IMR-90 (cell line): ENCODE results near the gene TNN. TPM values are rescaled to one million over a fixed set of nuclear protein-coding genes. Genes with fewer than 3 reads are reported as not detected.

ENCODE experiments used
- ATAC-seq: fragments of 200-7000 bp; cut with Tn5 transposase; 2 replicates; pipeline ENCODE4 v1.9.1; 2020; ENCODE audit warnings: low read depth, mild to moderate bottlenecking, moderate library complexity
- BruUV-seq: library from RNA; stranded (reverse); fragments of 400-500 nt; replicated peaks from 2 replicates; lab custom pipeline; 2021; lab: Mats Ljungman, UMichigan
- CTCF ChIA-PET: fragments of 300-600 bp; formaldehyde crosslinking; extraction: SDS; loops from one replicate; lab custom pipeline; 2021; ENCODE audit warnings: antibody characterized with exemption; lab: Yijun Ruan, JAX
- POLR2A ChIA-PET: fragments of 300-600 bp; sonication (Branson Sonifier 250); formaldehyde crosslinking; loops from one replicate; lab custom pipeline; 2022; ENCODE audit warnings: antibody characterized with exemption; ENCODE audit not compliant: unreplicated experiment; lab: Charles Lee
- DNase-seq: peaks from one replicate; pipeline ENCODE4 v3.0.0; 2013
- H2AFZ ChIP-seq: replicated peaks from 2 replicates; pipeline ENCODE3; 2013; ENCODE audit warnings: low read length, mild to moderate bottlenecking; ENCODE audit not compliant: poor library complexity
- H2AK5ac ChIP-seq: 2 replicates; pipeline ENCODE4 v1.6.1; 2013; ENCODE audit warnings: low read depth, low read length, inconsistent platforms
- H2AK9ac ChIP-seq: replicated peaks from 2 replicates; pipeline ENCODE3; 2013; ENCODE audit warnings: mild to moderate bottlenecking, low read depth, low read length, moderate library complexity; ENCODE audit not compliant: poor library complexity
- H2BK120ac ChIP-seq: 2 replicates; pipeline ENCODE4 v1.6.1; 2013; ENCODE audit warnings: low read depth, low read length, inconsistent platforms
- H2BK15ac ChIP-seq: 3 replicates; pipeline ENCODE4 v1.6.1; 2013; ENCODE audit warnings: low read depth, low read length, inconsistent platforms
- H2BK20ac ChIP-seq: 2 replicates; pipeline ENCODE4 v1.6.1; 2013; ENCODE audit warnings: low read depth, mild to moderate bottlenecking, inconsistent platforms, low read length, moderate library complexity
- H2BK5ac ChIP-seq: 2 replicates; pipeline ENCODE4 v1.6.1; 2013; ENCODE audit warnings: mild to moderate bottlenecking, low read depth, low read length, inconsistent platforms; ENCODE audit not compliant: poor library complexity, severe bottlenecking
- H3K14ac ChIP-seq: replicated peaks from 2 replicates; pipeline ENCODE4 v1.6.1; 2013; ENCODE audit warnings: low read depth, low read length, inconsistent platforms
- H3K18ac ChIP-seq: 2 replicates; pipeline ENCODE4 v1.6.1; 2013; ENCODE audit warnings: low read depth, low read length, control low read depth
- H3K23ac ChIP-seq: 2 replicates; pipeline ENCODE4 v1.6.1; 2013; ENCODE audit warnings: low read depth, low read length, inconsistent platforms
- H3K27ac ChIP-seq: 2 replicates; pipeline ENCODE4 v1.5.1; 2013; ENCODE audit warnings: mild to moderate bottlenecking, control low read depth, low read length; ENCODE audit not compliant: insufficient read depth
- H3K27me3 ChIP-seq: 2 replicates; pipeline ENCODE4 v1.6.1; 2013; ENCODE audit warnings: low read length; ENCODE audit not compliant: control insufficient read depth, insufficient read depth
- H3K36me3 ChIP-seq: 2 replicates; pipeline ENCODE4 v1.6.1; 2013; ENCODE audit warnings: low read length, mixed read lengths; ENCODE audit not compliant: control insufficient read depth, insufficient read depth
- H3K4ac ChIP-seq: 2 replicates; pipeline ENCODE4 v1.6.1; 2013; ENCODE audit warnings: low read depth, low read length, inconsistent platforms
- H3K4me1 ChIP-seq: 2 replicates; pipeline ENCODE4 v1.6.1; 2013; ENCODE audit warnings: low read length, mixed read lengths; ENCODE audit not compliant: control insufficient read depth, insufficient read depth
- H3K4me2 ChIP-seq: 2 replicates; pipeline ENCODE4 v1.6.1; 2013; ENCODE audit warnings: low read depth, mild to moderate bottlenecking, control low read depth, low read length, moderate library complexity
- H3K4me3 ChIP-seq: 2 replicates; pipeline ENCODE4 v1.5.1; 2013; ENCODE audit warnings: low read depth, mild to moderate bottlenecking, control low read depth, low read length, moderate library complexity; ENCODE audit not compliant: insufficient read depth
- H3K56ac ChIP-seq: 2 replicates; pipeline ENCODE4 v1.6.1; 2013; ENCODE audit warnings: low read length, inconsistent platforms; ENCODE audit not compliant: insufficient read depth; ENCODE audit errors: extremely low read depth
- H3K79me1 ChIP-seq, 2 experiments: 2 replicates each; pipeline ENCODE4 v1.6.1; 2013; ENCODE audit warnings: low read length in 2 of 2, inconsistent platforms in 1 of 2, low read depth in 1 of 2
- H3K9ac ChIP-seq: 2 replicates; pipeline ENCODE4 v1.6.1; 2013; ENCODE audit warnings: low read depth, low read length, control low read depth
- H3K9me1 ChIP-seq: 2 replicates; pipeline ENCODE4 v1.6.1; 2013; ENCODE audit warnings: low read length, inconsistent platforms; ENCODE audit not compliant: insufficient read depth
- H3K9me3 ChIP-seq: 2 replicates; pipeline ENCODE4 v1.6.1; 2013; ENCODE audit warnings: low read length; ENCODE audit not compliant: control insufficient read depth, insufficient read depth
- H4K20me1 ChIP-seq: 2 replicates; pipeline ENCODE4 v1.6.1; 2013; ENCODE audit warnings: low read length, inconsistent platforms; ENCODE audit not compliant: insufficient read depth
- H4K5ac ChIP-seq: 2 replicates; pipeline ENCODE4 v1.6.1; 2013; ENCODE audit warnings: mild to moderate bottlenecking, low read depth, low read length, control low read depth
- H4K8ac ChIP-seq, 2 experiments: 2 replicates each; pipeline ENCODE4 v1.6.1; 2013; ENCODE audit warnings: low read depth in 2 of 2, low read length in 2 of 2, control low read depth in 1 of 2, inconsistent platforms in 1 of 2
- H4K91ac ChIP-seq: 2 replicates; pipeline ENCODE4 v1.6.1; 2013; ENCODE audit warnings: low read depth, low read length, inconsistent platforms; ENCODE audit not compliant: insufficient read depth
- BHLHE40 ChIP-seq: fragments of 150-350 bp; IDR thresholded peaks from 2 replicates; pipeline ENCODE4 v1.6.1; 2016; ENCODE audit warnings: mild to moderate bottlenecking, low read depth, low read length
- CHD1 ChIP-seq: IDR thresholded peaks from 2 replicates; pipeline ENCODE4 v1.6.1; 2012; ENCODE audit warnings: low read depth, low read length, improper control_type of control experiment
- FOS ChIP-seq: fragments of 150-350 bp; IDR thresholded peaks from 2 replicates; pipeline ENCODE4 v1.6.1; 2016; ENCODE audit warnings: low read depth, low read length
- MAFK ChIP-seq: IDR thresholded peaks from 2 replicates; pipeline ENCODE4 v1.6.1; 2012; ENCODE audit warnings: low read depth, low read length, improper control_type of control experiment
- MAZ ChIP-seq: IDR thresholded peaks from 2 replicates; pipeline ENCODE4 v1.6.1; 2012; ENCODE audit warnings: low read depth, mild to moderate bottlenecking, low read length, improper control_type of control experiment, moderate library complexity, borderline replicate concordance
- MXI1 ChIP-seq: IDR thresholded peaks from 2 replicates; pipeline ENCODE4 v1.6.1; 2012; ENCODE audit warnings: low read depth, mild to moderate bottlenecking, low read length, moderate library complexity, borderline replicate concordance
- RAD21 ChIP-seq: IDR thresholded peaks from 2 replicates; pipeline ENCODE4 v1.6.1; 2012; ENCODE audit warnings: low read length, improper control_type of control experiment
- SMC3 ChIP-seq: fragments of 150-350 bp; IDR thresholded peaks from 2 replicates; pipeline ENCODE4 v1.6.1; 2016; ENCODE audit warnings: low read depth, mild to moderate bottlenecking, antibody characterized with exemption, low read length, moderate library complexity
- USF2 ChIP-seq: fragments of 150-350 bp; IDR thresholded peaks from 2 replicates; pipeline ENCODE4 v1.6.1; 2017; ENCODE audit warnings: mild to moderate bottlenecking, antibody characterized with exemption, low read length, low read depth
- WGBS, 2 experiments: methylation state at CpG; one replicate each; pipeline versions ENCODE4 v1.1.5 to v1.1.7; 2013; ENCODE audit warnings: missing lambda C conversion rate in 2 of 2; ENCODE audit not compliant: insufficient read length in 1 of 2; ENCODE audit errors: extremely low coverage in 2 of 2; 5-methylcytosine and 5-hydroxymethylcytosine counted together
- dilution Hi-C: fragments of 300-500 bp; cut with HindIII; formaldehyde crosslinking; loops from one replicate; pipeline ENCODE4 v1.14.3; 2018; ENCODE audit warnings: low sequenced_read_pairs; ENCODE audit not compliant: unreplicated experiment
- in situ Hi-C: fragments of 300-500 bp; cut with MboI; formaldehyde crosslinking; loops from 3 replicates; pipeline ENCODE4 v1.14.3; 2019; ENCODE audit warnings: low sequenced_read_pairs, inconsistent platforms, mixed read lengths
- intact Hi-C: fragments of 100-400 bp; cut with micrococcal nuclease; formaldehyde crosslinking; loops from 2 replicates; pipeline ENCODE4 v1.10.0; 2022
- polyA plus RNA-seq, 3 experiments: library from polyadenylated mRNA; depleted of rRNA; stranded (reverse); fragments of >200 nt; gene quantifications; 2 replicates each; pipeline ENCODE4 v1.2.3, GENCODE V29; 2012; ENCODE audit warnings: low replicate concordance in 1 of 3
- total RNA-seq: library from RNA; depleted of rRNA; stranded (reverse); fragments of >200 nt; gene quantifications from 2 replicates; pipeline ENCODE4 v1.2.3, GENCODE V29; 2012
- TF ChIP-seq, protein P1 (sequence below): fragments of 150-350 bp; IDR thresholded peaks from 2 replicates; pipeline ENCODE4 v1.6.1; 2016; ENCODE audit warnings: low read depth, mild to moderate bottlenecking, low read length, moderate library complexity, borderline replicate concordance
- TF ChIP-seq, protein P2 (sequence below): conservative IDR thresholded peaks from 2 replicates; pipeline ENCODE4 v1.5.1; 2012; ENCODE audit warnings: mild to moderate bottlenecking, low read depth, low read length, improper control_type of control experiment

TNN gene
- total and polyA plus RNA-seq, 2 of the 4 experiments (the other 2 are of a cell fraction) = not detected

GRCh38 chr1:175116903-175117302 lies 49.3 kb downstream of the TNN start:
- H4K20me1 ChIP-seq = no peaks in the 10 kb centered on the region
- CTCF ChIA-PET = interaction anchor here (1.3 kb wide), 1 partner anchor 8 kb away, joined by 4 read pairs; no protein-coding TSS in a partner anchor
- H3K27me3 ChIP-seq = no peaks in the 10 kb centered on the region
- no peak overlapping the region for H3K14ac ChIP-seq
- 15% methylated on average over 4 of the region's 11 CpGs; no CpG with 5 or more reads in 1 of the 2 experiments for WGBS, 2 experiments
- no peak overlapping the region for H3K9ac ChIP-seq
- H3K79me1 ChIP-seq = no peaks in the 10 kb centered on the region
- H3K27ac ChIP-seq = no peak overlapping the region
- no peak for DNase-seq
- no peak overlapping the region for H3K18ac ChIP-seq
- no peaks in the 10 kb centered on the region for H3K4me1 ChIP-seq
- no peaks in the 10 kb centered on the region; the same call in 1 of the 2 replicates for H3K9me1 ChIP-seq
- H2AK9ac ChIP-seq = no peak overlapping the region
- no peak overlapping the region for H3K4me2 ChIP-seq
- no peak overlapping the region for H3K23ac ChIP-seq
- H2BK120ac ChIP-seq = no peak overlapping the region
- no TSS peak for BruUV-seq
- in situ Hi-C loops (no loop called here), intact Hi-C loops (no loop called here), dilution Hi-C loops (no loop called here)
- no peak overlapping the region for H2AFZ ChIP-seq
- no peaks in the 10 kb centered on the region for H3K9me3 ChIP-seq
- H3K56ac ChIP-seq = no peak overlapping the region
- no peaks in the 10 kb centered on the region for H3K36me3 ChIP-seq
- H4K8ac ChIP-seq = no peak overlapping the region
- no peak overlapping the region for H4K91ac ChIP-seq
- POLR2A ChIA-PET = no interaction called here
- H2BK15ac ChIP-seq = no peak overlapping the region
- H2AK5ac ChIP-seq = no peak overlapping the region
- no peak overlapping the region for H2BK5ac ChIP-seq
- TF ChIP-seq BHLHE40 = no peak
- no peak for TF ChIP-seq USF2
- TF ChIP-seq MXI1 = no peak
- no peak for TF ChIP-seq FOS
- no peak for TF ChIP-seq RAD21
- no peak for TF ChIP-seq CHD1
- TF ChIP-seq MAFK = no peak
- TF ChIP-seq, protein P1, sequence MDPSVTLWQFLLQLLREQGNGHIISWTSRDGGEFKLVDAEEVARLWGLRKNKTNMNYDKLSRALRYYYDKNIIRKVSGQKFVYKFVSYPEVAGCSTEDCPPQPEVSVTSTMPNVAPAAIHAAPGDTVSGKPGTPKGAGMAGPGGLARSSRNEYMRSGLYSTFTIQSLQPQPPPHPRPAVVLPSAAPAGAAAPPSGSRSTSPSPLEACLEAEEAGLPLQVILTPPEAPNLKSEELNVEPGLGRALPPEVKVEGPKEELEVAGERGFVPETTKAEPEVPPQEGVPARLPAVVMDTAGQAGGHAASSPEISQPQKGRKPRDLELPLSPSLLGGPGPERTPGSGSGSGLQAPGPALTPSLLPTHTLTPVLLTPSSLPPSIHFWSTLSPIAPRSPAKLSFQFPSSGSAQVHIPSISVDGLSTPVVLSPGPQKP = no peak
- no peak for TF ChIP-seq MAZ
- TF ChIP-seq SMC3 = no peak
- TF ChIP-seq, protein P2, sequence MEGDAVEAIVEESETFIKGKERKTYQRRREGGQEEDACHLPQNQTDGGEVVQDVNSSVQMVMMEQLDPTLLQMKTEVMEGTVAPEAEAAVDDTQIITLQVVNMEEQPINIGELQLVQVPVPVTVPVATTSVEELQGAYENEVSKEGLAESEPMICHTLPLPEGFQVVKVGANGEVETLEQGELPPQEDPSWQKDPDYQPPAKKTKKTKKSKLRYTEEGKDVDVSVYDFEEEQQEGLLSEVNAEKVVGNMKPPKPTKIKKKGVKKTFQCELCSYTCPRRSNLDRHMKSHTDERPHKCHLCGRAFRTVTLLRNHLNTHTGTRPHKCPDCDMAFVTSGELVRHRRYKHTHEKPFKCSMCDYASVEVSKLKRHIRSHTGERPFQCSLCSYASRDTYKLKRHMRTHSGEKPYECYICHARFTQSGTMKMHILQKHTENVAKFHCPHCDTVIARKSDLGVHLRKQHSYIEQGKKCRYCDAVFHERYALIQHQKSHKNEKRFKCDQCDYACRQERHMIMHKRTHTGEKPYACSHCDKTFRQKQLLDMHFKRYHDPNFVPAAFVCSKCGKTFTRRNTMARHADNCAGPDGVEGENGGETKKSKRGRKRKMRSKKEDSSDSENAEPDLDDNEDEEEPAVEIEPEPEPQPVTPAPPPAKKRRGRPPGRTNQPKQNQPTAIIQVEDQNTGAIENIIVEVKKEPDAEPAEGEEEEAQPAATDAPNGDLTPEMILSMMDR = no peak
- H3K4me3 ChIP-seq = no peak overlapping the region
- no peak for ATAC-seq
- H4K5ac ChIP-seq = no peak overlapping the region
- no peak overlapping the region for H3K4ac ChIP-seq
- no peak overlapping the region for H2BK20ac ChIP-seq
